Measurements from ENCODE around the gene LBH. TPM values are rescaled to one million over a fixed set of nuclear protein-coding genes. Genes with fewer than 3 reads are reported as not detected.

LBH gene
- total RNA-seq, 4 donors from 2014 or later: 62.3 to 509 (median 348) TPM

GRCh38 chr2:30260941-30261340 is 29.6 kb downstream of the LBH start:
- H3K27me3 ChIP-seq: no peaks in the 10 kb centered on the region
- WGBS, 2 donors (ENCODE audit: low coverage in 1 of 2): 94 to 100% methylated on average over 1 to 2 of the region's 2 CpGs
- H3K27ac ChIP-seq: no peak overlapping the region
- peaks cover 0 to 9% (median 0%) of the 10 kb centered on the region in 3 donors for H3K9me3 ChIP-seq
- H3K4me1 ChIP-seq: peaks cover 0 to 10% (median 0%) of the 10 kb centered on the region in 3 donors
- TF ChIP-seq EP300 (IDR thresholded peaks at IDR 0.05) (no peak), POLR2AphosphoS5 (IDR thresholded peaks at IDR 0.05) (no peak), CTCF (IDR thresholded peaks at IDR 0.05) (no peak), POLR2A (IDR thresholded peaks at IDR 0.05) (no peak)
- no peak overlapping the region for H3K4me3 ChIP-seq
- peaks cover 0 to 45% of the 10 kb centered on the region in 2 donors for H3K36me3 ChIP-seq
- ATAC-seq: no peak

GRCh38 chr2:30261695-30262211 is 30.4 kb downstream of the LBH start:
- Histone ChIP-seq H3K27me3 (no peaks in the 10 kb centered on the region), H3K4me3 (no peak overlapping the region), H3K9me3 (peaks cover 0 to 9% (median 0%) of the 10 kb centered on the region in 3 donors), H3K4me1 (peaks cover 0 to 13% (median 0%) of the 10 kb centered on the region in 3 donors), H3K27ac (no peak overlapping the region), H3K36me3 (peaks cover 0 to 38% of the 10 kb centered on the region in 2 donors)
- ATAC-seq: no peak
- no peak for TF ChIP-seq POLR2AphosphoS5 (IDR thresholded peaks at IDR 0.05)
- no peak for TF ChIP-seq POLR2A (IDR thresholded peaks at IDR 0.05)
- TF ChIP-seq CTCF (IDR thresholded peaks at IDR 0.05): no peak
- no peak for TF ChIP-seq EP300 (IDR thresholded peaks at IDR 0.05)

- 100% methylated on average over 2 of the region's 5 CpGs; no CpG with 5 or more reads in 1 of the 2 donors for WGBS, 2 donors (ENCODE audit: low coverage in 1 of 2)
- H3K4me3 ChIP-seq: no peak overlapping the region
- H3K36me3 ChIP-seq: peaks cover 0 to 28% of the 10 kb centered on the region in 2 donors
- TF ChIP-seq POLR2A (IDR thresholded peaks at IDR 0.05) (no peak), EP300 (IDR thresholded peaks at IDR 0.05) (no peak), POLR2AphosphoS5 (IDR thresholded peaks at IDR 0.05) (no peak)
- peaks cover 0 to 9% (median 0%) of the 10 kb centered on the region in 3 donors for H3K9me3 ChIP-seq
- H3K27me3 ChIP-seq: no peaks in the 10 kb centered on the region
- no peak overlapping the region for H3K27ac ChIP-seq
- no peak for ATAC-seq
- peaks cover 0 to 13% (median 0%) of the 10 kb centered on the region in 3 donors for H3K4me1 ChIP-seq
These were observed 31.5 kb downstream of the LBH start for GRCh38 chr2:30262716-30263309.

- peaks cover 0 to 9% (median 0%) of the 10 kb centered on the region in 3 donors for H3K9me3 ChIP-seq
- no peak for TF ChIP-seq POLR2A (IDR thresholded peaks at IDR 0.05)
- TF ChIP-seq POLR2AphosphoS5 (IDR thresholded peaks at IDR 0.05): no peak
- TF ChIP-seq EP300 (IDR thresholded peaks at IDR 0.05): no peak
- TF ChIP-seq CTCF (IDR thresholded peaks at IDR 0.05): no peak
- no peaks in the 10 kb centered on the region for H3K27me3 ChIP-seq
- H3K27ac ChIP-seq: no peak overlapping the region
- 64 to 85% methylated on average over 2 to 3 of the region's 3 CpGs for WGBS, 2 donors (ENCODE audit: low coverage in 1 of 2)
- no peak for ATAC-seq
- H3K36me3 ChIP-seq: peaks cover 0 to 13% of the 10 kb centered on the region in 2 donors
- H3K4me3 ChIP-seq: no peak overlapping the region
- H3K4me1 ChIP-seq: peaks cover 0 to 13% (median 0%) of the 10 kb centered on the region in 3 donors
These were observed 32.9 kb downstream of the LBH start for GRCh38 chr2:30264274-30264673.

- TF ChIP-seq POLR2AphosphoS5 (IDR thresholded peaks at IDR 0.05) (no peak), POLR2A (IDR thresholded peaks at IDR 0.05) (no peak), EP300 (IDR thresholded peaks at IDR 0.05) (no peak), CTCF (IDR thresholded peaks at IDR 0.05) (no peak)
- ATAC-seq: no peak
These were observed 34.0 kb downstream of the LBH start for GRCh38 chr2:30265052-30266015.

More at GRCh38 chr2:30265052-30266015, 34.0 kb downstream of the LBH start:
- no peaks in the 10 kb centered on the region for H3K27me3 ChIP-seq
- H3K4me3 ChIP-seq: no peak overlapping the region
- WGBS, 2 donors (ENCODE audit: low coverage in 1 of 2): 63 to 81% methylated on average over 4 of the region's 4 CpGs
- H3K9me3 ChIP-seq: peaks cover 0 to 9% (median 0%) of the 10 kb centered on the region in 3 donors
- H3K27ac ChIP-seq: peak overlapping the region in 3 of 4 donors; percentile 22 to 53 (median 50)
- H3K36me3 ChIP-seq: peaks cover 0 to 3% of the 10 kb centered on the region in 2 donors
- peaks cover 0 to 13% (median 0%) of the 10 kb centered on the region in 3 donors for H3K4me1 ChIP-seq

All from gastroesophageal sphincter (tissue), 4 donors.